Common myeloid progenitor, CD34-positive (primary cell): ENCODE results near the gene PCDHA11.
"Not testable (repeated sequence)": the region's sequence is repeated elsewhere in the genome, so short reads cannot be mapped to it uniquely, and the experiment has no call there.

Experiments
- CTCF ChIA-PET: fragments of 350-600 bp; sonication (Branson Sonifier 250); formaldehyde crosslinking; loops from one replicate; lab custom pipeline; 2021; ENCODE audit warnings: antibody characterized with exemption; lab: Charles Lee
- POLR2A ChIA-PET: fragments of 350-600 bp; sonication (Branson Sonifier 250); formaldehyde crosslinking; loops from one replicate; lab custom pipeline; 2021; ENCODE audit warnings: antibody characterized with exemption; lab: Charles Lee
- DNase-seq, 3 donors: peaks; one replicate each; pipeline versions ENCODE4 v3.0.0 to v3.0.0-alpha.2; 2013
- H3K27ac ChIP-seq, 2 experiments: 1 replicate in 1 of 2; 2 replicates in 1 of 2; pipeline ENCODE4 v1.7.0; 2013; ENCODE audit warnings: inconsistent platforms in 2 of 2, low read length in 2 of 2, mild to moderate bottlenecking in 2 of 2, low read depth in 1 of 2, moderate library complexity in 1 of 2; ENCODE audit not compliant: severe bottlenecking in 2 of 2, insufficient read depth in 1 of 2, poor library complexity in 1 of 2
- H3K27me3 ChIP-seq, 5 experiments: replicated peaks in 2 of 5; 1 replicate in 3 of 5; 2 replicates in 2 of 5; pipeline versions ENCODE4 v1.6.1 to v1.7.0; 2013; ENCODE audit warnings: low read length in 4 of 5, mild to moderate bottlenecking in 2 of 5, moderate library complexity in 2 of 5, inconsistent platforms in 1 of 5; ENCODE audit not compliant: insufficient read depth in 5 of 5, control insufficient read depth in 4 of 5
- H3K36me3 ChIP-seq, 4 experiments: 1 replicate in 2 of 4; 2 replicates in 2 of 4; pipeline versions ENCODE4 v1.6.1 to v1.7.0; 2013; ENCODE audit warnings: low read length in 3 of 4, control low read depth in 1 of 4, mild to moderate bottlenecking in 1 of 4; ENCODE audit not compliant: control insufficient read depth in 4 of 4, insufficient read depth in 4 of 4
- H3K4me1 ChIP-seq, 4 experiments: 1 replicate in 3 of 4; 2 replicates in 1 of 4; pipeline versions ENCODE4 v1.6.1 to v1.7.1; 2013; ENCODE audit warnings: low read length in 3 of 4, mild to moderate bottlenecking in 3 of 4, control low read depth in 1 of 4, inconsistent platforms in 1 of 4, moderate library complexity in 1 of 4; ENCODE audit not compliant: control insufficient read depth in 4 of 4, insufficient read depth in 4 of 4; ENCODE audit errors: control extremely low read depth in 1 of 4
- H3K4me3 ChIP-seq, 7 experiments: 1 replicate in 4 of 7; 2 replicates in 3 of 7; pipeline versions ENCODE4 v1.5.1 to v1.7.0; 2013; ENCODE audit warnings: mild to moderate bottlenecking in 7 of 7, low read length in 6 of 7, moderate library complexity in 6 of 7, inconsistent platforms in 2 of 7, low read depth in 2 of 7, control low read depth in 1 of 7; ENCODE audit not compliant: insufficient read depth in 4 of 7, control insufficient read depth in 1 of 7; ENCODE audit errors: extremely low read depth in 1 of 7
- H3K9me3 ChIP-seq, 5 experiments: 1 replicate in 4 of 5; 2 replicates in 1 of 5; pipeline versions ENCODE4 v1.6.1 to v1.7.1; 2013; ENCODE audit warnings: low read length in 4 of 5, mild to moderate bottlenecking in 2 of 5, inconsistent platforms in 1 of 5, low read depth in 1 of 5, moderate library complexity in 1 of 5; ENCODE audit not compliant: control insufficient read depth in 4 of 5, insufficient read depth in 2 of 5; ENCODE audit errors: control extremely low read depth in 1 of 5
- WGBS: methylation state at CpG from one replicate; pipeline ENCODE4 v1.1.5; 2013; ENCODE audit not compliant: insufficient coverage; 5-methylcytosine and 5-hydroxymethylcytosine counted together

The PCDHA11 gene

DNA sequence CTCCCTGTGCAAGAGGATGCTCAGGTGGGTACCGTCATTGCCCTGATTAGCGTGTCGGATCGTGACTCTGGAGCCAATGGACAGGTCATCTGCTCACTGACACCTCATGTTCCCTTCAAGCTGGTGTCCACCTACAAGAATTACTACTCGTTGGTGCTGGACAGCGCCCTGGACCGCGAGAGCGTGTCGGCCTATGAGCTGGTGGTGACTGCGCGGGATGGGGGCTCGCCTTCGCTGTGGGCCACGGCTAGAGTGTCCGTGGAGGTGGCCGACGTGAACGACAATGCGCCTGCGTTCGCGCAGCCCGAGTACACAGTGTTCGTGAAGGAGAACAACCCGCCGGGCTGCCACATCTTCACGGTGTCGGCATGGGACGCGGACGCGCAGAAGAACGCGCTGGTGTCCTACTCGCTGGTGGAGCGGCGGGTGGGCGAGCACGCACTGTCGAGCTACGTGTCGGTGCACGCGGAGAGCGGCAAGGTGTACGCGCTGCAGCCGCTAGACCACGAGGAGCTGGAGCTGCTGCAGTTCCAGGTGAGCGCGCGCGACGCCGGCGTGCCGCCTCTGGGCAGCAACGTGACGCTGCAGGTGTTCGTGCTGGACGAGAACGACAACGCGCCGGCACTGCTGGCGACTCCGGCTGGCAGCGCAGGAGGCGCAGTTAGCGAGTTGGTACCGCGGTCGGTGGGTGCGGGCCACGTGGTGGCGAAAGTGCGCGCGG lies 7.9 kb downstream of the PCDHA11 start:
- H3K27me3 ChIP-seq, result peaks cover 4 to 39% (median 7%) of the 10 kb centered on the region in 5 experiments
- H3K27ac ChIP-seq, H3K4me1 ChIP-seq, CTCF ChIA-PET, H3K36me3 ChIP-seq, POLR2A ChIA-PET, H3K4me3 ChIP-seq, DNase-seq: not testable (repeated sequence)
- 44% methylated on average over 80 of the region's 80 CpGs for WGBS
- peaks cover 8 to 55% (median 30%) of the 10 kb centered on the region in 5 experiments for H3K9me3 ChIP-seq

GRCh38 chr5:140877262-140877581 lies 8.5 kb downstream of the PCDHA11 start:
- no peak for DNase-seq
- ChIA-PET POLR2A (no interaction called here), CTCF (no interaction called here)
- WGBS, result 45% methylated on average over 37 of the region's 37 CpGs
- peaks cover 4 to 44% (median 7%) of the 10 kb centered on the region in 5 experiments for H3K27me3 ChIP-seq
- peaks cover 0 to 2% (median 0%) of the 10 kb centered on the region in 4 experiments for H3K36me3 ChIP-seq
- H3K4me3 ChIP-seq, result no peak overlapping the region
- no peak overlapping the region for H3K27ac ChIP-seq
- H3K9me3 ChIP-seq, result peaks cover 8 to 58% (median 35%) of the 10 kb centered on the region in 5 experiments
- no peaks in the 10 kb centered on the region for H3K4me1 ChIP-seq

DNA sequence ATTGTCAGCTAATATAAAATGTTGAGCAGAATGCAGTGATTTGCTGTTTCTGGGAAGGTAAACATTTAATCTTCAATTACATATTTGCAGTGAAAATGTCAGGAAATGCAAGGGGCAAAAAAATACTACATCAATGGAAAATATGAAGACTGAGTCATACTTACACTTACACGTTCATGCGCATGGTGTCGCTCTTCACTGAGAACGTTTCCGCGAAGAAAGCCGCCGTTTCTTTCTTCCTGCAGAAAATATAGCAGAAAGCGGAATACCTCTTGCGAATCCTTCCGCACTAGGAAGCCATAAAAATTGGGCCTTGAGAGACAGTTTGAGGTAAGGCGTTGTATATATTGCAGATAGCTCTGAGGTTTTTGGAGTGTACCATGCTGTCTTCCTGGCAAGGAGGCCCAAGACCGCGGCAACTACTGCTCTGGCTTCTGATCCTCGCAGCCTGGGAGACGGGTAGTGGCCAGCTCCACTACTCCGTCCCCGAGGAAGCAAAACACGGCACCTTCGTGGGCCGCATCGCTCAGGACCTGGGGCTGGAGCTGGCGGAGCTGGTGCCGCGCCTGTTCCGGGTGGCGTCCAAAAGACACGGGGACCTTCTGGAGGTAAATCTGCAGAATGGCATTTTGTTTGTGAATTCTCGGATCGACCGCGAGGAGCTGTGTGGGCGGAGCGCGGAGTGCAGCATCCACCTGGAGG lies 13.3 kb downstream of the PCDHA11 start, which contains the start of gene PCDHA13:
TSS of gene PCDHA13 (plus strand) at position 236 of the 702 bp plus-strand sequence. CDS start at position 381, 145 bp downstream.
- Histone ChIP-seq H3K36me3 (peaks cover 0 to 2% (median 0%) of the 10 kb centered on the region in 4 experiments), H3K4me3 (no peak within 1 kb of the TSS), H3K27me3 (peaks cover 3 to 33% (median 8%) of the 10 kb centered on the region in 5 experiments), H3K9me3 (peaks cover 5 to 56% (median 34%) of the 10 kb centered on the region in 5 experiments), H3K4me1 (no peaks in the 10 kb centered on the region), H3K27ac (no peak within 1 kb of the TSS)
- ChIA-PET CTCF (no interaction called here), POLR2A (no interaction called here)
- WGBS, result 15% methylated on average over 19 of the region's 35 CpGs
- peak in 2 of 3 donors; percentile 1 to 9 for DNase-seq

DNA sequence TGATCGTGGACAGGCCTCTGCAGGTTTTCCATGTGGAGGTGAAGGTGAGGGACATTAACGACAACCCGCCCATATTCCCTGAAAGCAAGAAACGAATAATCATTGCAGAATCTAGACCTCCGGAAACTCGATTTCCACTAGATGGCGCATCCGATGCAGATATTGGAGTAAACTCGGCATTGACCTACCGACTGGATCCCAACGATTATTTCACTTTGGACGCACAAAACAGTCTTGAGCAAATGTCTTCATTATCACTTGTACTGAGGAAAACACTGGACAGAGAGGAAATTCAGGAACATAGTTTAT lies 13.8 kb downstream of the PCDHA11 start:
- H3K4me1 ChIP-seq, result no peaks in the 10 kb centered on the region
- H3K9me3 ChIP-seq, result peaks cover 5 to 51% (median 29%) of the 10 kb centered on the region in 5 experiments
- peaks cover 3 to 28% (median 8%) of the 10 kb centered on the region in 5 experiments for H3K27me3 ChIP-seq
- H3K36me3 ChIP-seq, result peaks cover 0 to 2% (median 0%) of the 10 kb centered on the region in 4 experiments
- 15% methylated on average over 12 of the region's 12 CpGs for WGBS
- DNase-seq, result no peak
- ChIA-PET CTCF (no interaction called here), POLR2A (no interaction called here)
- H3K4me3 ChIP-seq, result no peak overlapping the region
- H3K27ac ChIP-seq, result no peak overlapping the region

GRCh38 chr5:140883373-140883772 lies 14.6 kb downstream of the PCDHA11 start:
- POLR2A ChIA-PET, result no interaction called here
- peaks cover 0 to 2% (median 0%) of the 10 kb centered on the region in 4 experiments for H3K36me3 ChIP-seq

DNA sequence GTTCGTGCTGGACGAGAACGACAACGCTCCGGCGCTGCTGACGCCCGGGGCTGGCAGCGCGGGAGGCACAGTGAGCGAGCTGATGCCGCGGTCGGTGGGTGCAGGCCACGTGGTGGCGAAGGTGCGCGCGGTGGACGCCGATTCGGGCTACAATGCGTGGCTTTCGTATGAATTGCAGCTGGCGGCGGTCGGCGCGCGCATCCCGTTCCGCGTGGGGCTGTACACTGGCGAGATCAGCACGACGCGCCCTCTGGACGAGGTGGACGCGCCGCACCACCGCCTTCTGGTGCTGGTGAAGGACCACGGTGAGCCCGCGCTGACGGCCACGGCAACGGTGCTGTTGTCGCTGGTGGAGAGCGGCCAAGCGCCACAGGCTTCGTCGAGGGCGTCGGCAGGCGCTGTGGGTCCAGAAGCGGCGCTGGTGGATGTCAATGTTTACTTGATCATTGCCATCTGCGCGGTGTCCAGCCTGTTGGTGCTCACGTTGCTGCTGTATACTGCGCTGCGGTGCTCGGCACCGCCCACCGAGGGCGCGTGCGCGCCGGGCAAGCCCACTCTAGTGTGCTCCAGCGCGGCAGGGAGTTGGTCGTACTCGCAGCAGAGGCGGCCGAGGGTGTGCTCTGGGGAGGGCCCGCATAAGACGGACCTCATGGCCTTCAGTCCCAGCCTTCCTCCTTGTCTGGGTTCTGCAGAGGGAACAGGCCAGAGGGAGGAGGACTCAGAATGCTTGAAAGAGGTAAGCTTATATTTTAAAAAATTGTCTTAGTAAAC lies 15.4 kb downstream of the PCDHA11 start:
- Histone ChIP-seq H3K4me1 (no peaks in the 10 kb centered on the region), H3K27ac (no peak overlapping the region), H3K4me3 (no peak overlapping the region), H3K9me3 (peaks cover 5 to 45% (median 27%) of the 10 kb centered on the region in 5 experiments), H3K27me3 (peaks cover 3 to 26% (median 8%) of the 10 kb centered on the region in 5 experiments), H3K36me3 (peaks cover 0 to 2% (median 0%) of the 10 kb centered on the region in 4 experiments)
- ChIA-PET CTCF (no interaction called here), POLR2A (no interaction called here)
- 43% methylated on average over 75 of the region's 79 CpGs for WGBS
- no peak for DNase-seq

More at GRCh38 chr5:140883373-140883772, 14.6 kb downstream of the PCDHA11 start:
- Histone ChIP-seq H3K27me3 (peaks cover 3 to 26% (median 8%) of the 10 kb centered on the region in 5 experiments), H3K9me3 (peaks cover 5 to 47% (median 27%) of the 10 kb centered on the region in 5 experiments), H3K4me1 (no peaks in the 10 kb centered on the region), H3K4me3 (no peak overlapping the region), H3K27ac (no peak overlapping the region)
- no peak for DNase-seq
- 46% methylated on average over 31 of the region's 41 CpGs for WGBS
- CTCF ChIA-PET, result no interaction called here
